GM18861 (cell line): ENCODE results near the gene ZGLP1.
"Not testable (repeated sequence)": the region's sequence is repeated elsewhere in the genome, so short reads cannot be mapped to it uniquely, and the experiment has no call there.

Source experiments
- ATAC-seq: cut with Tn5 transposase; IDR thresholded peaks from one replicate; pipeline ENCODE4 v1.9.1; 2021; ENCODE audit not compliant: unreplicated experiment

ZGLP1 gene

GRCh38 chr19:10309423-10309822 lies at the start of gene ZGLP1:
Gene ZGLP1 (minus strand): TSS chr19:10309815.
- no peak for ATAC-seq

- no peak for ATAC-seq
Measured at GRCh38 chr19:10356431-10356830, 46.8 kb upstream of the ZGLP1 start.

- ATAC-seq, result no peak
Measured at GRCh38 chr19:10353793-10354391, 44.3 kb upstream of the ZGLP1 start.

GRCh38 chr19:10352764-10353671 lies 43.4 kb upstream of the ZGLP1 start:
- no peak for ATAC-seq

- ATAC-seq, result no peak
Measured at GRCh38 chr19:10346509-10346908, 36.9 kb upstream of the ZGLP1 start.

GRCh38 chr19:10344780-10345179 lies 35.2 kb upstream of the ZGLP1 start:
- no peak for ATAC-seq

- no peak for ATAC-seq
Measured at GRCh38 chr19:10343495-10343894, 33.9 kb upstream of the ZGLP1 start.

- ATAC-seq, result no peak
Measured at GRCh38 chr19:10339977-10340376, 30.4 kb upstream of the ZGLP1 start.

- ATAC-seq, result peak; percentile 58
Measured at GRCh38 chr19:10339380-10339960, 29.9 kb upstream of the ZGLP1 start, which contains the start of gene ICAM3. Gene ICAM3 (minus strand): TSS chr19:10339624. CDS start chr19:10339614, 10 bp downstream.

- no peak for ATAC-seq
Measured at GRCh38 chr19:10338940-10339339, 29.3 kb upstream of the ZGLP1 start.

GRCh38 chr19:10336725-10337124 lies 27.1 kb upstream of the ZGLP1 start:
- not testable (repeated sequence) for ATAC-seq

- ATAC-seq, result no peak
Measured at GRCh38 chr19:10335352-10335985, 25.9 kb upstream of the ZGLP1 start.

GRCh38 chr19:10334588-10335351 lies 25.2 kb upstream of the ZGLP1 start:
- ATAC-seq, result no peak

- no peak for ATAC-seq
Measured at GRCh38 chr19:10333758-10334587, 24.4 kb upstream of the ZGLP1 start.

- ATAC-seq, result peak; percentile 60
Measured at GRCh38 chr19:10332965-10333757, 23.5 kb upstream of the ZGLP1 start, which contains the start of gene RAVER1. Gene RAVER1 (minus strand): TSS chr19:10333529. CDS start chr19:10333507, 22 bp downstream.

GRCh38 chr19:10332158-10332964 lies 22.7 kb upstream of the ZGLP1 start:
- ATAC-seq, result no peak

- ATAC-seq, result no peak
Measured at GRCh38 chr19:10329555-10329954, 19.9 kb upstream of the ZGLP1 start.
